ENCODE data around the gene NDUFS5.
"Not testable (repeated sequence)": the region's sequence is repeated elsewhere in the genome, so short reads cannot be mapped to it uniquely, and the experiment has no call there.

The NDUFS5 gene

GRCh38 chr1:39065542-39065941 is 39.4 kb downstream of the NDUFS5 start:
- no peak for DNase-seq

- not testable (repeated sequence) for DNase-seq
Measured at GRCh38 chr1:39068227-39068626, 42.1 kb downstream of the NDUFS5 start.

- not testable (repeated sequence) for DNase-seq
Measured at GRCh38 chr1:39071557-39071956, 45.4 kb downstream of the NDUFS5 start.

DNA sequence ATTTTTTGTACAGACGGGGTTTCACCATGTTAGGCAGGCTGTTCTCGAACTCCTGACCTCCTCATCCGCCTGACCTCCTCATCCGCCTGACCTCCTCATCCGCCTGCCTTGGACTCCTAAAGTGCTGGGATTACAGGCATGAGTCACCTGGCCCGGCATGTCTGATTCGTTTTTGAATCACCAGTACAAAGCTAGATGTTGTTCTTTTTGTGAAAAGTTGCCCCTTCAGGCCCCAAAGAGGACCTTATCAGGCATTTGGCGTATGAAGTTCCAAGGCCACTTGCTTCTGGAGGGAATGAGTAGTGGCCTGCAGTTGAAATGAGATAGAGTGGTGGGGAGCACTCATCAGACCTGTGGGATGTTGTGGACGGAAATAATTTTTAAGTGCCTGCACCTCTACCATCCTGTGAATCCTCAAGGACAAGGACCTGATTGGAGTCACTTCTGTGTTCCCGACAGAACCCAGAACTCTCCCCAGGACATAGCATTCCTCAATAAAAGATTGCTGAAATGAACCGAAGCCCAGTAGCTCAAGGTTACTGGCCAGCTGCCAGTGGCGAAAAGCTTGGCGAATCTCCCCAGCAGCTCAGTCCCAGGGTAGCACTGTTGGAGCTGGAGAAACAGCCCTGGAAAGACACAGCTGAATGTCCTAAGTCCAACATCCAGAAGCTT is 50.1 kb downstream of the NDUFS5 start:
- DNase-seq: no peak

- DNase-seq: no peak
Measured at GRCh38 chr1:39076799-39077148, 50.6 kb downstream of the NDUFS5 start.

DNA sequence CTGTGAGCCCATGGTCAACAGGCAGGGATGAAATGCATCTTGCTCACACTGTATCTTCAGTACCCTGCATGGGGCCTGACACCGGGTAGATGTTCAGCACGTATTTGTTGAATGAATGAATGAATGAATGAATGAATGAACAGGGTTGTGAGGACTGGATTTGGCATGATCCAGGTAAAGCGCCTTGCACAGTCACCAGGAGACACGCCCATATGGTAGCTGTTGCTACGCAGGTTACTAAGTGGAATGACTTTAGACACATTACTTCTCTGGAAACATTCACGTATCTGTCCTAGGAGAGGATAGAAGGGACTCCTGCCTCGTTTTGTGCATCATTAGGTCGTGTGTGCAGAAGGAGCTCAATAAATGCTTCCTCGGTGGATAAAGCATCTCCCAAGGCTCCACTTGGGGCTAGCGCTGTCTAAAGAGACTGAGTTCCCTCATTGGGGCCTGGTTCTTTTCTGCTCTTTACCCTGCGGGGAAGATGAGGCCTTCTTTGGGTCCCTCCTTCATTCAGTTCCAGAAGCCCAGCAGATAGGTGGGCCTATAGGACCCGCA is 54.2 kb downstream of the NDUFS5 start:
- DNase-seq: no peak

DNA sequence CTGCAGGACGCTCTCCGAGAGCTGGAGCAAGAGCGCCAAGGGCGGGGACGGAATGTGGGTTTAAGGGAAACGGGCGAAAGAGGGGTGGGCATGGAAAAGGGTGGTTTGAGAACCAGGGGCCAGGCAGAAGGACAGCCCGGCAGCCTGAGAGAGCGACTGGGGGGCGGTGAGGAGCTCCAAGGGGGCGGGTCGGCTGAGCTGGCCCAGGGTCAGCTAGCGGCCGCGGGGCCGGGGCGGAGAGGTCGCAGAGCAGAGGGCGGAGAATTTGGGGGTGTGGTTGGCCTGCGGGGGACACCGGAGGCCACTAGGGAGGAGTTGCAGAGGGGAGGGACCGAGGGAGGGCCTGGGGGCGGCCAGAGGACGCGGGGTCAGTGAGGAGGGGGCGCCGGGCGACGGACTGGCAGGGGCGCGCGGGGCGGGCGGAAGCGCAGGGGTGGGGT is 54.7 kb downstream of the NDUFS5 start:
- no peak for DNase-seq

DNA sequence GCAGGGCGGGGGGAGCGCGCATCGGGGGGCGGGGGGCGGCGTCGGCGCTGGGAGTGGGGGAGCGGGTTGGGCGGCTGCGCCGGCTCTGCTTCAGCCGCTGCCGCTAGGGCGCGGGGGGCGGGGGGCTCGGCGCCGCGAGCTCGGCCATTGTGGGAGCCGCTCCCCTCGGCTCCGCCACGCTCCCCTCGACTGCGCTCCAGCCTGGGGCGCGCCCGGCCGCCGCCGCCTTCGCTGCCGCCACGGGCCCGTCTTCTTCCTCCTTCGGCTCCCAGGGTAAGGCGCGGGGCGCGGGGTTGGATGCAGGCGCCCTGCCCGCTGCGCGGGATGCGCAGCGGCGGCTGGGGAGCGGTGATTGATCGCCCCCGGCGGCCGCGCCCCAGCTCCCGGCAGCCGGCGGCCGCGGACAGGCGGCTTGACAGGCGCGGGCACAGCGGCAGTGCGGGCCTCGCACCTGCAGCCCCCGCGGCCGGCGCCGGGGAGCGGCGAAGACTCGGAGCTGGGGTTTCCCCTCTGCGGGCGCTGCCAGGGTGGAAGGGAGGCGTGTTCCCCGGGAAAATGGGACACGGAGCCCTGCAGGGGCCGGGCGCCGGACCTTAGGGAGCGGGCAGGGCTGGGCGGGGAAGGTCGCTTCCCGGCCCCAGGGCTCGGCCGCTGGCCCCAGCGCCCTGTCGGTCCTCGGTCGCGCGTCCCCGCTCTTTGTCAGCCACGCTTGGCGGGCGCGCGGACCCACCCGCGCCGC is 55.3 kb downstream of the NDUFS5 start:
- DNase-seq: no peak

DNA sequence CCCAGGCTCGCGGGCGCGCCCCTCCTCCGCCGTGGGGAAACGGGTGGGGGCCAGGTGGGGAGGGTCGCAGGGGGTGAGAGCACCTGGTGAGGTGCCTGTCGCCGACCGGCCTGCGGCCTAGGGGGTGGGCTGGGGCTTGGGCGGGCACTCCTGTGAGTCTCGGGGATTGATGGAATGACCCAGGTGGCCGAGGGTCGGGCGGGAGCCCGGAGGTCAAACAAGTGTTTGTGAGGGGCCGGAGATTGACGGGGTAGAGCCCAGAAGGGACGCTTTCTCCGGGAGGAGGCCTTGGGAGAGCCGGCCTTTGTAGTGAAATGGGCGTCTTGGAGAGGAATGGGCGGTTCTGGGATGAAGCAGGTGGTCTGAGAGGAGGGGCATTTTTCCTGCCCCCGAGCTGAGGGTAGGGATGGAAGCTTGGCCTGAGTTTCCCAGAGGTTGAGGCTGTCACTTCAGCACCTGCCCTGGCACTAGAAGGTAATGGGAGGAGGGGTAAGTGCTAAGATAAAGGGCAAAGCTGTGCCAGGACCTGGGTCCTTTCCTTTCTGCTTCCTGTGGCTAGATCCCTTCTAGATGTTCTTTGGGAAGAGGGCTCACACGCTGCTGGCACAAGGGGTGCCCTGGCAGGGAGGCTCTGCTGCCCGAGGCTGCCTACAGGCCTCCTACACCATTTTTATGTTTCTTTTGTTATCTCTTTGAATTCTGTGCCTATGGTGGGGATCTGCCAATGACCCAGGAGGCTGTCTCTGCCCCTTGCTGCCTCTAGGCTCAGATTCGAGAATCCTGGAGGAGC is 56.1 kb downstream of the NDUFS5 start:
- DNase-seq: no peak

DNA sequence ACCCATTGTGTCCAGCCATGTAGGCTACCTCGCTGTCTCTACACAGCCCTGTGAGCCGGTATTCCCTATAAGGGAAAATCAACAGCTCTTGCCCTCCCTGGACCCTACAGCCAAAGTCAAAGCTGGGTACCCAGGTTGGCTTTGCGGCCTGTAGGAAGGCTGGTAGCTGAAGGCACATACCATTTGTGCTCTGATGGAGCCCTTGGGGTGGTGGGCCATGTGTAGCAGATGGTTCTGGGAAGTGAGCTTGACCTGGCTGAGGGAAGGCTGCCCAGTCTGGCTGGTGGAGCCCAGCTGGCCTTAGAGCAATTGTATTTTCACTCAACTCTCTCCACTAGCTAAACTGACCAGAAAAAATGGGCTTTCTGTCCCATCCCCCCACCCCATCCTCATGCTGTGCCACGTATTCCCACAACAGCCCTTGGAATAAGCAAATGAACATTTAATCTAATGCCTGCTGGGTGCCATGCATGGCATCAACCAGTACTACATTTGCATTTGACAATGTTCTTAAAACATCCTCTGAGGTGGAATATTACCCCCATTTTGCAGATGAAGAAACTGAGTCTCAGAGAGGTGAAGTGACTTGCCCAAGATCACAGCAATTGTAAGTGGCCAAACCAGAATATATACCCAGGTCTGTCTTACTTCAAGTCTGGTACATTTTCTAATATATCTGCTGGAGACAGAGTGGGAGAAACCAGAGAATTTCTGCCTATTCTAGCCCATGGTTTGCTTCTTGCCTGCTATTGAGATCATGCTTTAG is 56.8 kb downstream of the NDUFS5 start:
- DNase-seq: no peak

GRCh38 chr1:39084191-39084590 is 58.0 kb downstream of the NDUFS5 start:
- DNase-seq: no peak
